OCI-LY1 (cell line): ENCODE data around the gene TIE1.

Experiments used
- EZH2 ChIP-seq: fragments of 200-600 bp; sonication (generic), shearing (Covaris generic); IDR thresholded peaks from 2 replicates; pipeline ENCODE4 v1.8.0; 2017; ENCODE audit warnings: borderline replicate concordance, mixed run types, mild to moderate bottlenecking, antibody characterized with exemption, low read length, moderate library complexity, mixed read lengths
- TF ChIP-seq, protein P1 (sequence below): fragments of 200-600 bp; sonication (generic), shearing (Covaris generic); IDR thresholded peaks from 2 replicates; pipeline ENCODE4 v1.5.1; 2017; ENCODE audit warnings: mild to moderate bottlenecking, antibody characterized with exemption, low read length, moderate library complexity, mixed read lengths

DNA sequence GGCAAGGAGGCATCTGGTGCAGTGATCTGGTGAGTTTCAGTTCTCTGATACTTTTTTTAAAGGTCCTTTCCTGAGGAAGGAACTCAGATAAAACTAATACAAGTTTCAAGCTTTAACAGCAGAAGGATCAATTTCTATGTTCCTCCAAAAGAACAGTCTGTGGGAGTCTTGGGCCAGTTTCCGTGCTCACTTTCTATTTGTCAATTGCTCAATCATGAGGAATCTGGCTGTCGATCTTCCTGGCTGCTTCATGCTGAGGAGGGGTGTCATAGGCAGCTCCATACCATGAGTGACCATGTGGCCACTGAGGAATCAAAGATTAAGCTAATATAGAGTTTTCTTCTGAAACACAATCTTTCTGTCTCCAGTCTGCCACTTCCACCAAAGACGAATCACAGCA lies 42.4 kb upstream of the TIE1 start:
- TF ChIP-seq, protein P1, sequence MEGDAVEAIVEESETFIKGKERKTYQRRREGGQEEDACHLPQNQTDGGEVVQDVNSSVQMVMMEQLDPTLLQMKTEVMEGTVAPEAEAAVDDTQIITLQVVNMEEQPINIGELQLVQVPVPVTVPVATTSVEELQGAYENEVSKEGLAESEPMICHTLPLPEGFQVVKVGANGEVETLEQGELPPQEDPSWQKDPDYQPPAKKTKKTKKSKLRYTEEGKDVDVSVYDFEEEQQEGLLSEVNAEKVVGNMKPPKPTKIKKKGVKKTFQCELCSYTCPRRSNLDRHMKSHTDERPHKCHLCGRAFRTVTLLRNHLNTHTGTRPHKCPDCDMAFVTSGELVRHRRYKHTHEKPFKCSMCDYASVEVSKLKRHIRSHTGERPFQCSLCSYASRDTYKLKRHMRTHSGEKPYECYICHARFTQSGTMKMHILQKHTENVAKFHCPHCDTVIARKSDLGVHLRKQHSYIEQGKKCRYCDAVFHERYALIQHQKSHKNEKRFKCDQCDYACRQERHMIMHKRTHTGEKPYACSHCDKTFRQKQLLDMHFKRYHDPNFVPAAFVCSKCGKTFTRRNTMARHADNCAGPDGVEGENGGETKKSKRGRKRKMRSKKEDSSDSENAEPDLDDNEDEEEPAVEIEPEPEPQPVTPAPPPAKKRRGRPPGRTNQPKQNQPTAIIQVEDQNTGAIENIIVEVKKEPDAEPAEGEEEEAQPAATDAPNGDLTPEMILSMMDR: no peak
- TF ChIP-seq EZH2: no peak
